Keratinocyte (primary cell): Measurements from ENCODE around the gene PRR36. TPM values are rescaled to one million over a fixed set of nuclear protein-coding genes. Genes with fewer than 3 reads are reported as not detected.
A peak's percentile ranks its signal among the peaks of the same experiment; 100 is the strongest.

Source experiments
- DNase-seq: peaks from one replicate; pipeline ENCODE4 v3.0.0-alpha.2; 2011; ENCODE audit warnings: low read depth, missing footprints, low spot score
- FAIRE-seq: peaks from 2 replicates; lab custom pipeline; 2011; peaks lifted over from hg19 to GRCh38; lab: Jason Lieb, UNC
- H2AFZ ChIP-seq: 2 replicates; pipeline ENCODE4 v1.6.0; 2012; ENCODE audit warnings: low read length, control low read depth, inconsistent platforms; ENCODE audit not compliant: control insufficient read depth
- H3K27ac ChIP-seq: 2 replicates; pipeline ENCODE4 v1.5.1; 2011; ENCODE audit warnings: low read length; ENCODE audit not compliant: control insufficient read depth, insufficient read depth
- H3K27me3 ChIP-seq: 3 replicates; pipeline ENCODE4 v1.6.0; 2011; ENCODE audit warnings: low read length; ENCODE audit not compliant: control insufficient read depth, insufficient read depth; ENCODE audit errors: extremely low read depth
- H3K36me3 ChIP-seq, 2 experiments: 2 replicates in 1 of 2; 3 replicates in 1 of 2; pipeline ENCODE4 v1.5.1; 2011; ENCODE audit warnings: low read length in 2 of 2, mild to moderate bottlenecking in 1 of 2; ENCODE audit not compliant: control insufficient read depth in 2 of 2, insufficient read depth in 2 of 2; ENCODE audit errors: extremely low read depth in 1 of 2
- H3K4me1 ChIP-seq: 3 replicates; pipeline ENCODE4 v1.5.1; 2011; ENCODE audit warnings: low read length; ENCODE audit not compliant: control insufficient read depth, insufficient read depth; ENCODE audit errors: extremely low read depth
- H3K4me2 ChIP-seq: 3 replicates; pipeline ENCODE4 v1.6.0; 2011; ENCODE audit warnings: low read depth, low read length; ENCODE audit not compliant: control insufficient read depth, insufficient read depth; ENCODE audit errors: extremely low read depth
- H3K4me3 ChIP-seq, 3 experiments: fragments of 200-600 bp in 1 of 3; sonication (generic) in 1 of 3; 2 replicates in 2 of 3; 3 replicates in 1 of 3; pipeline ENCODE4 v1.5.1; 2011 to 2016; ENCODE audit warnings: low read length in 3 of 3, mild to moderate bottlenecking in 3 of 3, control low read depth in 2 of 3, inconsistent platforms in 1 of 3, low read depth in 1 of 3, mixed read lengths in 1 of 3, mixed run types in 1 of 3, moderate library complexity in 1 of 3; ENCODE audit not compliant: control insufficient read depth in 2 of 3, insufficient read depth in 2 of 3; ENCODE audit errors: extremely low read depth in 1 of 3
- H3K79me2 ChIP-seq: 2 replicates; pipeline ENCODE4 v1.6.0; 2012; ENCODE audit warnings: low read length; ENCODE audit not compliant: control insufficient read depth, insufficient read depth
- H3K9ac ChIP-seq: 3 replicates; pipeline ENCODE4 v1.6.0; 2011; ENCODE audit warnings: low read length; ENCODE audit not compliant: control insufficient read depth, insufficient read depth; ENCODE audit errors: extremely low read depth
- H3K9me1 ChIP-seq: 3 replicates; pipeline ENCODE4 v1.6.0; 2011; ENCODE audit warnings: low read length; ENCODE audit not compliant: control insufficient read depth, insufficient read depth; ENCODE audit errors: extremely low read depth
- H3K9me3 ChIP-seq: 2 replicates; pipeline ENCODE4 v1.5.1; 2012; ENCODE audit warnings: low read depth, low read length; ENCODE audit not compliant: control insufficient read depth
- H4K20me1 ChIP-seq: 3 replicates; pipeline ENCODE4 v1.6.0; 2011; ENCODE audit warnings: low read length; ENCODE audit not compliant: control insufficient read depth, insufficient read depth; ENCODE audit errors: extremely low read depth
- EZH2 ChIP-seq: IDR thresholded peaks from one replicate; pipeline ENCODE4 v1.6.1; 2012; ENCODE audit warnings: inconsistent platforms, mild to moderate bottlenecking, low read length, moderate library complexity
- dilution Hi-C: fragments of 300-500 bp; cut with MboI; formaldehyde crosslinking; loops from one replicate; pipeline ENCODE4 v1.7.0; 2020; ENCODE audit warnings: low sequenced_read_pairs; ENCODE audit not compliant: extremely low pct_ligation_motif_present
- polyA plus RNA-seq, 5 experiments: library from polyadenylated mRNA; depleted of rRNA in 3 of 5; stranded (reverse) in 3 of 5; stranded (forward) in 1 of 5; unstranded in 1 of 5; fragments of >200 nt; gene quantifications; 1 replicate in 1 of 5; 2 replicates in 3 of 5; 3 replicates in 1 of 5; pipeline versions ENCODE4 v1.2.1 to v1.2.3, GENCODE V29; 2011 to 2012; ENCODE audit warnings: missing spikeins in 2 of 5, low read depth in 1 of 5, low replicate concordance in 1 of 5
- TF ChIP-seq, protein P1 (sequence below), 3 experiments: IDR thresholded peaks in 1 of 3; conservative IDR thresholded peaks in 1 of 3; optimal IDR thresholded peaks in 1 of 3; 2 replicates in 2 of 3; 3 replicates in 1 of 3; pipeline versions ENCODE3 to v1.5.1; 2011; ENCODE audit warnings: low read length in 3 of 3, mild to moderate bottlenecking in 3 of 3, moderate library complexity in 2 of 3, control low read depth in 1 of 3, inconsistent platforms in 1 of 3; ENCODE audit not compliant: insufficient read depth in 2 of 3; ENCODE audit errors: extremely low read depth in 1 of 3

Gene PRR36
- polyA plus RNA-seq, 1 donor (not counting 4 experiments of a cell fraction or from before 2014, with no cell fraction given): not detected

DNA sequence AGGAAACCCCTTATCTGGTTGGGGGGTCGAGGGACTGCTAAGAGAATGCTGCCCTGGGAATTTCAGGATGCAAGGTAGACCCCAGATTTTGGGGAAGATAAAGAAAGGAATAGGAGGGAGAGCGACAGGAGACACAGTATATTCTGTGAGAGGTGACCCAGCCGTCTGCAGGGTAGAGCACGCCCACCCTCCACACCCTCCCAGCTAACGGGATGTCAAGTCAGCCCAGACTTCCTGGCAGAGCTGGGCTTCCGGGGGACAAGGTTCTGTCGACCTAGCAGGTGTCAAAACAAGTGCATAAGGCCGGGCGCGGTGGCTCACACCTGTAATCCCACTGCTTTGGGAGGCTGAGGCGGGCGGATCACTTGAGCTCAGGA is 695 bp upstream of the PRR36 start:
- Histone ChIP-seq H3K36me3 (no peaks in the 10 kb centered on the region), H2AFZ (no peak overlapping the region), H3K9ac (no peak overlapping the region), H3K9me1 (no peaks in the 10 kb centered on the region), H3K27me3 (peaks cover 38% of the 10 kb centered on the region), H3K4me1 (peaks cover 13% of the 10 kb centered on the region), H3K4me2 (no peak overlapping the region), H4K20me1 (peaks cover 2% of the 10 kb centered on the region), H3K79me2 (no peaks in the 10 kb centered on the region), H3K27ac (no peak overlapping the region), H3K9me3 (no peaks in the 10 kb centered on the region), H3K4me3 (no peak overlapping the region)
- TF ChIP-seq, protein P1, sequence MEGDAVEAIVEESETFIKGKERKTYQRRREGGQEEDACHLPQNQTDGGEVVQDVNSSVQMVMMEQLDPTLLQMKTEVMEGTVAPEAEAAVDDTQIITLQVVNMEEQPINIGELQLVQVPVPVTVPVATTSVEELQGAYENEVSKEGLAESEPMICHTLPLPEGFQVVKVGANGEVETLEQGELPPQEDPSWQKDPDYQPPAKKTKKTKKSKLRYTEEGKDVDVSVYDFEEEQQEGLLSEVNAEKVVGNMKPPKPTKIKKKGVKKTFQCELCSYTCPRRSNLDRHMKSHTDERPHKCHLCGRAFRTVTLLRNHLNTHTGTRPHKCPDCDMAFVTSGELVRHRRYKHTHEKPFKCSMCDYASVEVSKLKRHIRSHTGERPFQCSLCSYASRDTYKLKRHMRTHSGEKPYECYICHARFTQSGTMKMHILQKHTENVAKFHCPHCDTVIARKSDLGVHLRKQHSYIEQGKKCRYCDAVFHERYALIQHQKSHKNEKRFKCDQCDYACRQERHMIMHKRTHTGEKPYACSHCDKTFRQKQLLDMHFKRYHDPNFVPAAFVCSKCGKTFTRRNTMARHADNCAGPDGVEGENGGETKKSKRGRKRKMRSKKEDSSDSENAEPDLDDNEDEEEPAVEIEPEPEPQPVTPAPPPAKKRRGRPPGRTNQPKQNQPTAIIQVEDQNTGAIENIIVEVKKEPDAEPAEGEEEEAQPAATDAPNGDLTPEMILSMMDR (optimal IDR thresholded peaks at IDR 0.05 in 1 of 3, IDR thresholded peaks at IDR 0.05 in 1 of 3, conservative IDR thresholded peaks at IDR 0.05 in 1 of 3; ENCODE audit: extremely low read depth in 1 of 3, insufficient read depth in 2 of 3, low read length in 3 of 3): no peak
- TF ChIP-seq EZH2: no peak
- no peak for FAIRE-seq
- no peak for DNase-seq
- dilution Hi-C loops: no loop called here

GRCh38 chr19:7873304-7874075 is 700 bp downstream of the PRR36 start:
- Histone ChIP-seq H3K9me1 (no peaks in the 10 kb centered on the region), H2AFZ (no peak overlapping the region), H3K27ac (no peak overlapping the region), H3K9me3 (no peaks in the 10 kb centered on the region), H3K27me3 (peaks cover 38% of the 10 kb centered on the region), H3K4me2 (no peak overlapping the region), H3K4me1 (peaks cover 15% of the 10 kb centered on the region), H3K79me2 (no peaks in the 10 kb centered on the region), H3K4me3 (no peak overlapping the region), H3K9ac (no peak overlapping the region), H3K36me3 (no peaks in the 10 kb centered on the region), H4K20me1 (peaks cover 2% of the 10 kb centered on the region)
- FAIRE-seq (no peak), DNase-seq (no peak)
- TF ChIP-seq, protein P1 (optimal IDR thresholded peaks at IDR 0.05 in 1 of 3, IDR thresholded peaks at IDR 0.05 in 1 of 3, conservative IDR thresholded peaks at IDR 0.05 in 1 of 3; ENCODE audit: extremely low read depth in 1 of 3, insufficient read depth in 2 of 3, low read length in 3 of 3): no peak
- peak; percentile 95 for TF ChIP-seq EZH2
- dilution Hi-C loops: no loop called here
